GM23338 (cell line): ENCODE results near the gene ZBTB37. TPM values are rescaled to one million over a fixed set of nuclear protein-coding genes. Genes with fewer than 3 reads are reported as not detected.
A peak's percentile ranks its signal among the peaks of the same experiment; 100 is the strongest.

Experiments used
- ATAC-seq: fragments of 200-7000 bp; cut with Tn5 transposase; 3 replicates; pipeline ENCODE4 v1.9.1; 2020
- DNase-seq: peaks from one replicate; pipeline ENCODE4 v3.0.0-alpha.2; 2015; ENCODE audit warnings: low spot score
- H2AFZ ChIP-seq: fragments of 200-600 bp; sonication (generic); 2 replicates; pipeline ENCODE4 v1.8.0; 2016; ENCODE audit warnings: antibody characterized with exemption, mild to moderate bottlenecking, moderate library complexity
- H3F3A ChIP-seq: fragments of 200-600 bp; sonication (generic); replicated peaks from 2 replicates; pipeline ENCODE4 v1.8.0; 2017; ENCODE audit warnings: antibody characterized with exemption, mixed run types, low read depth
- H3K27ac ChIP-seq: fragments of 200-600 bp; sonication (generic); 2 replicates; pipeline ENCODE4 v1.6.1; 2016; ENCODE audit warnings: low read depth
- H3K27me3 ChIP-seq: fragments of 200-600 bp; sonication (generic); 2 replicates; pipeline ENCODE4 v1.8.0; 2016; ENCODE audit warnings: mild to moderate bottlenecking, mixed run types, moderate library complexity; ENCODE audit not compliant: insufficient read depth
- H3K36me3 ChIP-seq: fragments of 200-600 bp; sonication (generic); 2 replicates; pipeline ENCODE4 v1.8.0; 2016; ENCODE audit warnings: mild to moderate bottlenecking; ENCODE audit not compliant: insufficient read depth
- H3K4me1 ChIP-seq: fragments of 200-600 bp; sonication (generic); 2 replicates; pipeline ENCODE4 v1.8.0; 2016; ENCODE audit warnings: mild to moderate bottlenecking, moderate library complexity; ENCODE audit not compliant: insufficient read depth
- H3K4me2 ChIP-seq: fragments of 200-600 bp; sonication (generic); 2 replicates; pipeline ENCODE4 v1.7.1; 2017; ENCODE audit warnings: mixed run types
- H3K4me3 ChIP-seq: fragments of 200-600 bp; sonication (generic); 2 replicates; pipeline ENCODE4 v1.6.1; 2016; ENCODE audit warnings: mixed run types
- H3K79me2 ChIP-seq: fragments of 200-600 bp; sonication (generic); replicated peaks from 2 replicates; pipeline ENCODE4 v1.8.0; 2017; ENCODE audit warnings: mild to moderate bottlenecking; ENCODE audit not compliant: insufficient read depth
- H3K9me2 ChIP-seq: fragments of 200-600 bp; sonication (generic); 2 replicates; pipeline ENCODE4 v1.8.0; 2017; ENCODE audit not compliant: insufficient read depth
- H4K20me1 ChIP-seq: fragments of 200-600 bp; sonication (generic); replicated peaks from 2 replicates; pipeline ENCODE4 v1.8.0; 2017; ENCODE audit warnings: mild to moderate bottlenecking; ENCODE audit not compliant: insufficient read depth
- H3K27ac Mint-ChIP-seq: 2 replicates; pipeline ENCODE4 v1.8.0; 2020; ENCODE audit warnings: inconsistent platforms, mild to moderate bottlenecking, moderate library complexity, mixed read lengths
- H3K27me3 Mint-ChIP-seq: 3 replicates; pipeline ENCODE4 v1.8.0; 2022; ENCODE audit warnings: low read depth, mild to moderate bottlenecking, moderate library complexity, mixed read lengths, inconsistent platforms; ENCODE audit not compliant: insufficient read depth, poor library complexity
- H3K36me3 Mint-ChIP-seq: 3 replicates; pipeline ENCODE4 v1.8.0; 2021; ENCODE audit warnings: low read depth, mild to moderate bottlenecking, inconsistent platforms, moderate library complexity, mixed read lengths
- H3K4me1 Mint-ChIP-seq: 3 replicates; pipeline ENCODE4 v1.8.0; 2020; ENCODE audit warnings: mild to moderate bottlenecking, inconsistent platforms, mixed read lengths
- H3K4me3 Mint-ChIP-seq: 3 replicates; pipeline ENCODE4 v1.8.0; 2021; ENCODE audit warnings: moderate library complexity, mild to moderate bottlenecking, inconsistent platforms, mixed read lengths
- H3K9me3 Mint-ChIP-seq: 3 replicates; pipeline ENCODE4 v1.8.0; 2020; ENCODE audit warnings: moderate library complexity, mild to moderate bottlenecking, inconsistent platforms, mixed read lengths
- CREB1 ChIP-seq: fragments of 250-450 bp; sonication (Bioruptor Pico); IDR thresholded peaks from 2 replicates; pipeline ENCODE4 v1.5.0; 2020; ENCODE audit warnings: low read depth, mild to moderate bottlenecking, moderate library complexity
- EZH2 ChIP-seq: fragments of 200-600 bp; sonication (generic); IDR thresholded peaks from one replicate; pipeline ENCODE4 v1.8.0; 2017; ENCODE audit warnings: antibody characterized with exemption, mild to moderate bottlenecking, low read depth; ENCODE audit not compliant: unreplicated experiment
- JUNB ChIP-seq: IDR thresholded peaks from one replicate; pipeline ENCODE4 v1.6.1; 2016; ENCODE audit warnings: antibody characterized with exemption; ENCODE audit not compliant: unreplicated experiment
- NANOG ChIP-seq: IDR thresholded peaks from 2 replicates; pipeline ENCODE4 v1.6.1; 2016; ENCODE audit warnings: antibody characterized with exemption, borderline replicate concordance
- POLR2AphosphoS5 ChIP-seq: IDR thresholded peaks from 2 replicates; pipeline ENCODE4 v1.6.1; 2016; ENCODE audit warnings: antibody characterized with exemption, low read depth
- REST ChIP-seq: IDR thresholded peaks from one replicate; pipeline ENCODE4 v1.6.1; 2018; ENCODE audit warnings: antibody characterized with exemption; ENCODE audit not compliant: unreplicated experiment
- STAT1 ChIP-seq: IDR thresholded peaks from one replicate; pipeline ENCODE4 v1.6.1; 2016; ENCODE audit warnings: antibody characterized with exemption; ENCODE audit not compliant: unreplicated experiment
- ZNF114 ChIP-seq: fragments of 250-450 bp; sonication (Bioruptor Pico); IDR thresholded peaks from 2 replicates; pipeline ENCODE4 v1.5.0; 2020; ENCODE audit warnings: mild to moderate bottlenecking, moderate library complexity
- ZNF331 ChIP-seq: fragments of 250-450 bp; sonication (Bioruptor Pico); IDR thresholded peaks from 2 replicates; pipeline ENCODE4 v1.5.0; 2020; ENCODE audit warnings: low read depth, mild to moderate bottlenecking, moderate library complexity
- ZNF462 ChIP-seq: fragments of 250-450 bp; sonication (Bioruptor Pico); IDR thresholded peaks from 2 replicates; pipeline ENCODE4 v1.5.0; 2020; ENCODE audit warnings: mild to moderate bottlenecking, moderate library complexity
- polyA plus RNA-seq: library from polyadenylated mRNA; unstranded; fragments of >200 nt; fragmentation: Nextera tagmentation; extraction: Ambion mirVana; gene quantifications from 2 replicates; pipeline ENCODE4 v1.2.1, GENCODE V29; 2016
- total RNA-seq: library from RNA; depleted of rRNA; stranded (reverse); fragments of >200 nt; shearing (Covaris generic); gene quantifications from 2 replicates; pipeline ENCODE4 v1.2.3, GENCODE V29; 2014
- TF ChIP-seq, protein P1 (sequence below), 2 experiments: fragments of 200-600 bp in 1 of 2; sonication (generic) in 1 of 2; conservative IDR thresholded peaks; 2 replicates each; pipeline versions ENCODE4 v1.5.1 to v1.6.1; 2016 to 2017; ENCODE audit warnings: antibody characterized with exemption in 2 of 2, low read depth in 2 of 2, mild to moderate bottlenecking in 2 of 2, moderate library complexity in 1 of 2

The ZBTB37 gene
- total and polyA plus RNA-seq, 2 experiments from 2014 or later: 2.7 to 15.8 TPM

DNA sequence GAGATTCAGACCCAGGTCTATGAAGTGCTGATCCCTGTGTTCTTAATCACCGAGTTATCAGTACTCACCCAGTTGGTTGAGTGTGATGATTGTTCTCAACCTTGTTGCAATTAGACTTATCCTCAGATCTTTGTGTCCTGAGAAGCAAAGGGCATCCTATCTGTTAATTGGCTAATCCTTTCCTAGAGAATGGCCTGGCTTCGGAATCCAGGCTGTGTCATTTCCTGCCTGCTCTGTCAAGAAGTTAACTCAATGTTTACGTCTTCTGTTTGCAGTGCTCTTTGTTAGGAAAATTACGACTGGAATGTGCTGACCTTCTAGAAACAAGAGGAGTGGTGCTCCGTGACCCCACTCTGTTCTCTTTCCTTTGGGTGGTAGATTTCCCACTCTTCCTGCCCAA is 15.1 kb upstream of the ZBTB37 start:
- 0 out of 2 replicates have a peak, but pooled peaks cover 3% of the 10 kb centered on the region for H3F3A ChIP-seq
- DNase-seq (peak; percentile 81), ATAC-seq (peak; percentile 73)
- H3K4me3 ChIP-seq: no peak overlapping the region
- H3K79me2 ChIP-seq: 0 out of 2 replicates have a peak, but pooled peaks cover 4% of the 10 kb centered on the region
- no peak overlapping the region for H2AFZ ChIP-seq
- H3K36me3 ChIP-seq: peaks cover under 1% of the 10 kb centered on the region; the same call in 1 of the 2 replicates
- Mint-ChIP-seq H3K4me1 (peaks cover 14% of the 10 kb centered on the region), H3K4me3 (no peak overlapping the region; the same call in 2 of the 3 replicates), H3K27ac (peak overlapping the region; percentile 93), H3K9me3 (no peaks in the 10 kb centered on the region; the same call in 2 of the 3 replicates), H3K27me3 (peaks cover 6% of the 10 kb centered on the region), H3K36me3 (peaks cover 59% of the 10 kb centered on the region)
- H3K4me2 ChIP-seq: no peak overlapping the region
- peaks cover 11% of the 10 kb centered on the region for H3K4me1 ChIP-seq
- no peaks in the 10 kb centered on the region for H3K9me2 ChIP-seq
- TF ChIP-seq ZNF462 (CRISPR knock-in tag) (no peak), REST (no peak), CREB1 (no peak; the same call in 1 of the 2 replicates), STAT1 (no peak), POLR2AphosphoS5 (no peak), ZNF114 (no peak), ZNF331 (no peak), JUNB (no peak), NANOG (no peak), EZH2 (no peak)
- TF ChIP-seq, protein P1, sequence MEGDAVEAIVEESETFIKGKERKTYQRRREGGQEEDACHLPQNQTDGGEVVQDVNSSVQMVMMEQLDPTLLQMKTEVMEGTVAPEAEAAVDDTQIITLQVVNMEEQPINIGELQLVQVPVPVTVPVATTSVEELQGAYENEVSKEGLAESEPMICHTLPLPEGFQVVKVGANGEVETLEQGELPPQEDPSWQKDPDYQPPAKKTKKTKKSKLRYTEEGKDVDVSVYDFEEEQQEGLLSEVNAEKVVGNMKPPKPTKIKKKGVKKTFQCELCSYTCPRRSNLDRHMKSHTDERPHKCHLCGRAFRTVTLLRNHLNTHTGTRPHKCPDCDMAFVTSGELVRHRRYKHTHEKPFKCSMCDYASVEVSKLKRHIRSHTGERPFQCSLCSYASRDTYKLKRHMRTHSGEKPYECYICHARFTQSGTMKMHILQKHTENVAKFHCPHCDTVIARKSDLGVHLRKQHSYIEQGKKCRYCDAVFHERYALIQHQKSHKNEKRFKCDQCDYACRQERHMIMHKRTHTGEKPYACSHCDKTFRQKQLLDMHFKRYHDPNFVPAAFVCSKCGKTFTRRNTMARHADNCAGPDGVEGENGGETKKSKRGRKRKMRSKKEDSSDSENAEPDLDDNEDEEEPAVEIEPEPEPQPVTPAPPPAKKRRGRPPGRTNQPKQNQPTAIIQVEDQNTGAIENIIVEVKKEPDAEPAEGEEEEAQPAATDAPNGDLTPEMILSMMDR (conservative IDR thresholded peaks at IDR 0.05; ENCODE audit: low read depth in 2 of 2): no peak
- no peaks in the 10 kb centered on the region for H3K27me3 ChIP-seq
- no peaks in the 10 kb centered on the region for H4K20me1 ChIP-seq
- H3K27ac ChIP-seq: peak overlapping the region; percentile 91
